ENCODE measurements around the gene TRUB1. TPM values are rescaled to one million over a fixed set of nuclear protein-coding genes. Genes with fewer than 3 reads are reported as not detected.
A peak's percentile ranks its signal among the peaks of the same experiment; 100 is the strongest.
"Not testable (repeated sequence)": the region's sequence is repeated elsewhere in the genome, so short reads cannot be mapped to it uniquely, and the experiment has no call there.

The TRUB1 gene
- polyA plus RNA-seq (ENCODE audit: insufficient read length in 4 of 4), result 10 to 100 TPM; 38.0 to 46.7 (median 43.6) TPM

DNA sequence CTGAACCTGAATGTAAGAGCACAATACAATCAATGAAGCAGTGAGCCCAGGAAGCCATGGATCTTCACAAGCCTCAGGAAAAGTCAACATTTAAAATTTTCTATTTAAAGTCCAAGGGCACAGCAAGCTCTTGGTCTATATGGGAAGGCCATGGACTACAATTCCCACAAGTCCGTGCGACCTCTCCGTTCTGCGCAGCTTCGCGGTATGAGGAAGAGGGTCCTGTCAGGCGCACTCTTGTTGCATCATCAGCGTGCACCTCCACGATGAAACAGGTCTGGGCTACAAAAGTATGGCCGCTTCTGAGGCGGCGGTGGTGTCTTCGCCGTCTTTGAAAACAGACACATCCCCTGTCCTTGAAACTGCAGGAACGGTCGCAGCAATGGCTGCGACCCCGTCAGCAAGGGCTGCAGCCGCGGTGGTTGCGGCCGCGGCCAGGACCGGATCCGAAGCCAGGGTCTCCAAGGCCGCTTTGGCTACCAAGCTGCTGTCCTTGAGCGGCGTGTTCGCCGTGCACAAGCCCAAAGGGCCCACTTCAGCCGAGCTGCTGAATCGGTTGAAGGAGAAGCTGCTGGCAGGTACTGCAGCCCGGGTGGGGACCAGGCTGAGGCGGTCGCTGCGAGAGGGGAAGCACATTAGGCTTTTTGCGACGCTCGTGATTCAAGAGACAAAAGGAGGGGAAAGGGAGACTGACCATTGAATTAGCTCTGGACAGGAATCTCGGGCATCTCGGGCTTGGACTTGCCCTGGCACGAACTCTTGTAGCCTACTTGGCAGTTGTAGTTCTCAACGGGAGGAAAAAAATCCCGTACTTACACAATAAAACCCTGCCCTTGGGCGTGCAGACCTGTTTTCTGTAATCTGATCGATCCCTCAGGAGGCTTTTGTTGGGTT is at the start of gene TRUB1:
TSS of gene TRUB1 (plus strand) at position 234 of the 894 bp plus-strand sequence. CDS start at position 293, 59 bp downstream.
- peak; percentile 88 to 95 (median 89) for DNase-seq (ENCODE audit: low read depth in 4 of 4, low spot score in 3 of 4)

- no peak for DNase-seq (ENCODE audit: low read depth in 4 of 4, low spot score in 3 of 4)
Observed at GRCh38 chr10:114893251-114893650, 44.7 kb upstream of the TRUB1 start.

GRCh38 chr10:114894911-114895310 is 43.1 kb upstream of the TRUB1 start:
- no peak for DNase-seq (ENCODE audit: low read depth in 4 of 4, low spot score in 3 of 4)

- not testable (repeated sequence) for DNase-seq (ENCODE audit: low read depth in 4 of 4, low spot score in 3 of 4)
Observed at GRCh38 chr10:114897011-114897410, 41.0 kb upstream of the TRUB1 start.

DNA sequence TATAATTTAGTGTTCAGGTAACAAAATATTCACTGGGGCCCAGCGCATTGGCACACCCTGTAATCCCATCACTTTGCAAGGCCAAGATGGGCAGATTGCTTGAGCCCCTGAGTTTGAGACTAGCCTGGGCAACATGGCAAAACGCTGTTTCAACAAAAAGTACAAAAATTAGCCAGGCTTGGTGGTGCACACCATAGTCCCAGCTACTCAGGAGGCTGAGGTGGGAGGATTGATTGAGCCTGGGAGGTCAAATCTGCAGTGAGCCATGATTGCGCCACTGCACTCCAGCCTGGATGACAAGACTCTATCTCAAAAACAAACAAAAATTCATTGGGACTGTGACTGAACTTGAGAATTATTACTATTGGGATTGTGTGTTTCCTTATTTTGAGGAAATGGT is 40.4 kb upstream of the TRUB1 start:
- no peak for DNase-seq (ENCODE audit: low read depth in 4 of 4, low spot score in 3 of 4)

GRCh38 chr10:114899982-114900381 is 38.0 kb upstream of the TRUB1 start:
- DNase-seq (ENCODE audit: low read depth in 4 of 4, low spot score in 3 of 4), result no peak

- no peak for DNase-seq (ENCODE audit: low read depth in 4 of 4, low spot score in 3 of 4)
Observed at GRCh38 chr10:114900658-114901057, 37.3 kb upstream of the TRUB1 start.

DNA sequence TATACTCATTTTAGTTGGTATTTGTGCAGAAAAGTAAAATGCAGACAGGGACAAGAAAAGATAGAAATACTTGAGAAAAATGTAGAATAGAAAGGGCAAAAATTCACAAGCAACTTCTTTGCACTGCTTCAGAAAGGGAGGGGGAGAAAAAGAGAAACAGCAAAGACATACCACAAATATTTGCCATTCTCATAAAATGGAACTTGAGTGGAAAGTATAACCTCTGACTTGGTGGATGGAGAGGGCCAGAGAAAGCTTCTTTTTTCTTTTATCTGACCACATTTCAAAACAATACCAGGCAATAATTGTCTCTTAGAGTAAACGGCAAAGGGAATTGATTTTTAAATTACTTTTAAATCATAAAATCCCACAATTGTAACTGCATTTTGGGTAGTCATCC is 35.8 kb upstream of the TRUB1 start:
- no peak for DNase-seq (ENCODE audit: low read depth in 4 of 4, low spot score in 3 of 4)

- no peak for DNase-seq (ENCODE audit: low read depth in 4 of 4, low spot score in 3 of 4)
Observed at GRCh38 chr10:114905450-114905849, 32.5 kb upstream of the TRUB1 start.

DNA sequence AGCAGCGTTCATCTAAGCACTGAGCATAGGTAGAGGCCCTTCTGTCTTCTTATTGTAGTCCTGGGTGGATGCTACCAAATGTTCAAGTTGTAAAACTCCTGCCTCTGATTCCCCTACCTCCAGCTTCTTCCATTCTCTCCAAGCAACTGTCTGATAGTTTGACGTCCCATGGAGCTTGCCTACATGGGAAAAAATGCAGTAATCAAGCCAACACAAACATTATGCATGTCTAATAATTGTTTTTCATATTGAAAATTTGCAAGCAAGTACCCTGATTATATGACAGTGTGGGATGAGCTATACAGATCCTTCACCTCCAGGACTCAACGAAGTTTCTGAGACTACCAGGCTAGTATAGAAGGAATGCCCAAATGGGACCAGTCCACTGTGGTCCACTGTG is 31.0 kb upstream of the TRUB1 start:
- DNase-seq (ENCODE audit: low read depth in 4 of 4, low spot score in 3 of 4), result no peak

DNA sequence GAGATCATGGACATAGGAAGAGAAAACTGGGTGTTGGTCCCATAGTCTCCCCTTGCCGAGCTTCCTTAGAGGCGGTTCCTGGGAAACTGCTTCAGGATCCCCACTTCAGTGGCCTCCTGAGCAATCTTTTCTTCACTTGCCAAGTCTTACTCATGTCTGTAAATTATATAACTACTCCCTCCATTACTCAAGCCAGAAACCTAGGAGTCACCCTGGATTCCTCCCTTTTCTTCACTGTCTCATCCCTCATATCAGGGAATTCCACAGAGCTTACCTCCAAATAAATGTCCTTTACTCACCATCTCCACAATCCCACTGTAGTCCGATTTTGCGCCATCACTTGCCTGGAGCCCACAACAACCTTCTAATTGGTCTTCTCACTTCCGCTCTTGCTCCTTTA is 29.1 kb upstream of the TRUB1 start:
- DNase-seq (ENCODE audit: low read depth in 4 of 4, low spot score in 3 of 4), result no peak

DNA sequence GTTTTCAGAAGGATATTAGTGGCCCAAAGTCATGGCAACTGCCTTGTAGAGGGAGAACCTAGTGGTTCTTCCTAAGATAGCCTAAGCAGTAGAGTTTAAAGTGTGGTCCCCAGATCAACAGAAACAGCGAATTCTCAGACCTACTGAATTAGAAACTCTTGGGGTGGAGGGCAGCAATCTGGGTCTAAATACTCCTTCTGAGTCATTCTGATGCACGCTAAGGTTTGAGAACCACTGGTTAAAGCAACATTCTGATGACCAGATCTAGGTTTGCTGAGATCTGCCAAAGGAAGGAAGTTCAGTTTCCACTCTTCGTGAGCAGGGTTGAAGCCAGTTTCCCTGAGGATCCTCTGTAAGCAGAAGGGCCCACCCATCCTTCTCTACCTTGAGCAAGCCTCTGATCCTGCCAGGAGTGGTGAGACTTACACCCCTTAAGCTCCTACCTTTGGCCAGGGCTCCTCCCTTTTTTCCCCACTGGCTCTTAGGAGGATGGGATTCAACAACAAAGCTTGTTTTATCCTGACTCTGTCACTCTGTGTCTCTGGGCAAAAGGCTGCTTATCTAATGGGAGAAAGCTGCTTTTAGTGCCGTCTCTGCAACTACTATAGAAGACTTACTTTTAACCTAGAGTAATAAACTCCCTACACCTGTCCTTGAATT is 26.8 kb upstream of the TRUB1 start:
- DNase-seq (ENCODE audit: low read depth in 4 of 4, low spot score in 3 of 4), result no peak

DNA sequence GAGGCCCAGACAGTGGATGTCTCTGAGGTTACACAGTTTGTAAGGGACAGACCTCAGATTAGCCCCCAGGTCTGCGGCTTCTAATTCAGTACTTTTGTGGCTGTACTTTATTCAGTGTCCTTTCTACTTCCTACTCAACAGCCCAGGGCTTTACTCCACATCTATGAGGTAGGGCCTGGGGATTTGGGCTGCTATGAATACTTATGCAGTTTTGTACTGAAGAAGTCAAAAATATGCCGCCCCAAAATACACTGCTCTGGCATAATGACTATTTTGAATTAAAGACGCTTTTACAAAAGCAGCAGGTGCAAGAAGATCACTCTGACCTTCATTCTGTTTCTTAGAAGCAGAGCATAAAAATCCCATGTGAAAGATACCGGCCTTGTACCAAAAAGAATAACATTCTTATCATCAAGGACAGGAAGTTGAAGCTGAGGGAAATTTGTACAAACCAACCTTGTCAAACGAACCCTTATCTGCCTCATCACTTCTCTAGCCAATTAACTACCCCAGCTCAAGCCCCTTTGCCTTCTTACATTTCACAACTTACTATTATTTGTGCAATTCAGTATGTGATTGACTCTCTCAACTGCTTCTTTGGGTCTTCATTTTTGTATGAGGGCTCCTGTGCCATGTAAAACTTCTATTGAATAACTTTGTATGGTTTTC is 26.1 kb upstream of the TRUB1 start:
- DNase-seq (ENCODE audit: low read depth in 4 of 4, low spot score in 3 of 4), result no peak

DNA sequence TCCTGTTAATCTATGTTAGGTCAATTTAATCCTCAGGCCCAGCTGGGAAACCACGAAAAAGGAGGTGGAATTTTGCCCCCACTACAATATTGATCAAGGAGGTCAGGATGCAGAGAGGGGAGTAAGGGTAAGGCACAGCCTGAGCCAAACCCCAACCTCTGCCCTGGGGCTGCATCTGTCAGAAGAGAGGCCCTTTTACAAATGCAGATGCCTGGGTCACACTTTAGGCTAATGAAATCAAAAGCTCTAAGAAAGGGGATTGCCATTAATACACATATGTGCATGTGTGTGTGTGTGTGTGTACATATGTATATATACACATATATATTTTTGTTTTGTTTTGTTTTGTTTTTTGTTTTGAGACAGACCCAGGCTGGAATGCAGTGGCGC is 25.5 kb upstream of the TRUB1 start:
- no peak for DNase-seq (ENCODE audit: low read depth in 4 of 4, low spot score in 3 of 4)

GRCh38 chr10:114914560-114914959 is 23.4 kb upstream of the TRUB1 start:
- no peak for DNase-seq (ENCODE audit: low read depth in 4 of 4, low spot score in 3 of 4)

- no peak for DNase-seq (ENCODE audit: low read depth in 4 of 4, low spot score in 3 of 4)
Observed at GRCh38 chr10:114915294-114915693, 22.7 kb upstream of the TRUB1 start.

- no peak for DNase-seq (ENCODE audit: low read depth in 4 of 4, low spot score in 3 of 4)
Observed at GRCh38 chr10:114916653-114917052, 21.3 kb upstream of the TRUB1 start.

GRCh38 chr10:114917459-114917858 is 20.5 kb upstream of the TRUB1 start:
- no peak for DNase-seq (ENCODE audit: low read depth in 4 of 4, low spot score in 3 of 4)

- no peak for DNase-seq (ENCODE audit: low read depth in 4 of 4, low spot score in 3 of 4)
Observed at GRCh38 chr10:114917927-114918672, 19.9 kb upstream of the TRUB1 start.

DNA sequence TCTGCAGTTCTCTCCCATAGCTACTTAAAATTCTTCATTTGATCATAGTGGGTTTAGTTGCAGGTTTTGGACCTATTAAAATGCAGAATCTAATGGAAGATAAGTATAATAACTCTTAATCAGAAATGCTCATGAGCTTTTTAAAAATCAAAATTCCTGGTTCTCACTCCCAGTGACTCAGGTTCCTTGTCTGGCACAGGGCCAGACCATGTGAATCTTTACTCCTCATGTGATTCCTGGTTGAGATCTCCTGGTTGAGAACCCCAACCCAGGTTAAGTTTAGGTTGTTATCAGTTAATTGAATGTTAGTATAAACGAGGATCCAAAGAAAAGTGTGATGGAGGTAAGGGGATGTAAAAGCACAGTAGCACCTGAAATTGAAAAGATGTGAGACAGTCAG is 17.5 kb upstream of the TRUB1 start:
- DNase-seq (ENCODE audit: low read depth in 4 of 4, low spot score in 3 of 4), result no peak

DNA sequence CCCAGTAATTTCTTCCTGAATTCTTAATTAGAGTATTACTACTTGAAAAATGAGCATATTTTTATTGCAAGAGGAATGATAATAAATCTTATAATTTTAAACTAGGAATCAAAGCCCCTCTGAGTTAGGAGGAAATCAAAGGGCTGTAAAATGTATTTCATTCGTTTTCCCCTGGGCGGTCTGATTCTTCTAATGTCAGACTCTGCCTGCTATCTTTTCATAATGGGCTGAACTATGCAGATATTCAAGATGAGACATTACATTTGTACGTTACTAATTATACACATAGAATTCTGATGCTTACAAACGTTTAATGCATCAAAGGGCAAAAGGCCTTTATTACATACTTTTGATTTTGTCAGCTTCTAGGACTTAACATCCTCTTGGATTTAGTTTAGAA is 16.0 kb upstream of the TRUB1 start:
- no peak for DNase-seq (ENCODE audit: low read depth in 4 of 4, low spot score in 3 of 4)

Measured in right renal pelvis (tissue), 4 donors.